Suprapubic skin (tissue), 4 donors: ENCODE results near the gene C14orf180. TPM values are rescaled to one million over a fixed set of nuclear protein-coding genes. Genes with fewer than 3 reads are reported as not detected.

Source experiments
- DNase-seq, 2 donors: peaks; one replicate each; pipeline ENCODE4 v3.0.0-alpha.2; 2019; ENCODE audit warnings: low spot score in 2 of 2
- H3K27ac ChIP-seq: fragments of 200-600 bp; sonication (generic); one replicate; pipeline ENCODE4 v1.5.1; 2019
- H3K27me3 ChIP-seq: fragments of 200-600 bp; sonication (generic); one replicate; pipeline ENCODE4 v1.5.1; 2019
- H3K36me3 ChIP-seq: fragments of 200-600 bp; sonication (generic); one replicate; pipeline ENCODE4 v1.5.1; 2019
- H3K4me1 ChIP-seq: fragments of 200-600 bp; sonication (generic); one replicate; pipeline ENCODE4 v1.5.1; 2019
- H3K4me3 ChIP-seq: fragments of 200-600 bp; sonication (generic); one replicate; pipeline ENCODE4 v1.5.1; 2019; ENCODE audit warnings: mild to moderate bottlenecking
- H3K9me3 ChIP-seq: fragments of 200-600 bp; sonication (generic); one replicate; pipeline ENCODE4 v1.5.1; 2019
- CTCF ChIP-seq, 2 donors: fragments of 200-600 bp in 1 of 2; fragments of 450-650 bp in 1 of 2; sonication (generic) in 1 of 2; IDR thresholded peaks; one replicate each; pipeline ENCODE4 v1.5.1; 2016 to 2019; ENCODE audit warnings: antibody characterized with exemption in 2 of 2, mild to moderate bottlenecking in 1 of 2, moderate library complexity in 1 of 2
- EP300 ChIP-seq: sonication (generic); formaldehyde crosslinking; IDR thresholded peaks from one replicate; pipeline ENCODE4 v1.6.1; 2017; ENCODE audit warnings: antibody characterized with exemption
- POLR2A ChIP-seq, 2 donors: fragments of 450-650 bp; IDR thresholded peaks; one replicate each; pipeline ENCODE4 v1.6.1; 2017; ENCODE audit warnings: antibody characterized with exemption in 2 of 2, mild to moderate bottlenecking in 2 of 2, moderate library complexity in 2 of 2
- POLR2AphosphoS5 ChIP-seq, 3 donors: sonication (generic); formaldehyde crosslinking; IDR thresholded peaks; one replicate each; pipeline ENCODE4 v1.6.1; 2017; ENCODE audit warnings: antibody characterized with exemption in 3 of 3
- WGBS: methylation state at CpG from one replicate; pipeline ENCODE4 v1.1.5; 2018; 5-methylcytosine and 5-hydroxymethylcytosine counted together
- total RNA-seq, 4 donors: library from RNA; depleted of rRNA; stranded (reverse); fragments of >200 nt; gene quantifications; one replicate each; pipeline ENCODE4 v1.1.0, GENCODE V29; 2016

Gene C14orf180
- total RNA-seq, 4 donors from 2014 or later: 0.30 to 3.9 TPM; not detected in 2

DNA sequence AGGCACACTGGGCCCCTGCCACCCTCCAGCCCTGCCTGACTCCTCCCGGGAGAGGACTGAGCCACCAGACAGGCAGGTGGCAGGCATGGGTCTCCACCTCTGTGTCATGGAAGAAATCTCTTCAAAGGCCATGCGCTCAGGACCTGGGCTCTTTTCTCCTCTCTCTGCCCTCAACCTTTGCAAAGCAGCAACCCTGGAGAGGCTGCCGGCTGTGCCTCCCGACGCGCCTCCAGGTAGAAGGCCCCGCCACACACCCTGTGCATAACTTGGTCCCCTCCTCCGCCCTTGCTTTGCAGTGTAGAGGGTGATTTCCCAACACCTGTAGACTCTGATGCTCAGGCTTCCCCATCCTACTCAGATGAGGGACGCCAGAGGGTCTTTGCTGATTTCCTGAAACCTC, 53.2 kb downstream of the C14orf180 start:
- Histone ChIP-seq H3K9me3 (no peaks in the 10 kb centered on the region), H3K27ac (no peak overlapping the region), H3K27me3 (peaks cover 51% of the 10 kb centered on the region), H3K36me3 (no peaks in the 10 kb centered on the region), H3K4me1 (no peaks in the 10 kb centered on the region), H3K4me3 (no peak overlapping the region)
- no peak for DNase-seq
- TF ChIP-seq POLR2A (IDR thresholded peaks at IDR 0.05): no peak
- TF ChIP-seq POLR2AphosphoS5 (IDR thresholded peaks at IDR 0.05): no peak
- TF ChIP-seq EP300: no peak
- TF ChIP-seq CTCF (IDR thresholded peaks at IDR 0.05): no peak
- WGBS: 75% methylated on average over 3 of the region's 9 CpGs

DNA sequence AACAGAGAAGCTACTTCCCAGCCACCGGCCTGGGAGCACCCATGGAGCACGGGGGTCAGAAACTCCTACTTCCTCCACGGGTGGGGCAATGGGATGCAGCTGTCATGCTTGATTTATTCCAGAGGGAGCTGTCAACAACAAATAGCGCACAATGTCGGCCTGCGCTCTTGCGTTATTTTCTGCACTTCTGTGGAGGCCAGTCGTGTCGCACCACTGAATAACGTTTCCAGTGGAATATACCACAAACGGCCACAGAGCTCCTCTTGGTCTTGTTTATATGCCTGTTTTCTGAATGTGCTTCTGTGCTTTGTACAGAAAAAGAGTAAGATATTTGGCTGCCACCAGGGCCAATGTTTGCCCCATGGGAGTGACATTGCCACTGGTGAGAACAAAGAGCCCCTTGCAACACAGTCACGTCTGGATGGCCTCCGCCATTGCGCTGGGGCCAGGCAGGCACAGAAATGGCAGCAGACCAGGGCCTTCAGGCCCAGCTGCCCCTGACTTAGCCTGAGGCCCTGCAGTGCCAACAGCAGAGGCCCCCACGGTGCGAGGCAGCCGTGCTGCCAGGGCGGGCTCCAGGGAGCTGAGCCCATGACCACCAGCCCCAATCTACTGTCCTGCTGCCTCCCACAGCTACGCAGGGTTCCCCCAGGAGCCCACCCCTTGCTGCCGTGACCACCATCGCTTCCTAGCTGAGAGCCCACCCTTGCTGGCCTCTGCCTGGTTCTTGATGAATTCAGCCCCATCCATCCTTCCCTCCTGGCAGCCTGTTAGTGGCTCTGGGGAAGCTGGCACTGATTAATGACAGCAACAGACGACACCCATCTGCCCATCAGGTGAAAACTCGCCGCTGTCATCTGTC, 53.9 kb downstream of the C14orf180 start:
- no peaks in the 10 kb centered on the region for H3K4me1 ChIP-seq
- no peak overlapping the region for H3K27ac ChIP-seq
- no peak overlapping the region for H3K4me3 ChIP-seq
- no peak for DNase-seq
- 83% methylated on average over 19 of the region's 24 CpGs for WGBS
- H3K36me3 ChIP-seq: no peaks in the 10 kb centered on the region
- TF ChIP-seq EP300: no peak
- no peak for TF ChIP-seq CTCF (IDR thresholded peaks at IDR 0.05)
- TF ChIP-seq POLR2A (IDR thresholded peaks at IDR 0.05): no peak
- TF ChIP-seq POLR2AphosphoS5 (IDR thresholded peaks at IDR 0.05): no peak
- no peaks in the 10 kb centered on the region for H3K9me3 ChIP-seq
- H3K27me3 ChIP-seq: peaks cover 54% of the 10 kb centered on the region

DNA sequence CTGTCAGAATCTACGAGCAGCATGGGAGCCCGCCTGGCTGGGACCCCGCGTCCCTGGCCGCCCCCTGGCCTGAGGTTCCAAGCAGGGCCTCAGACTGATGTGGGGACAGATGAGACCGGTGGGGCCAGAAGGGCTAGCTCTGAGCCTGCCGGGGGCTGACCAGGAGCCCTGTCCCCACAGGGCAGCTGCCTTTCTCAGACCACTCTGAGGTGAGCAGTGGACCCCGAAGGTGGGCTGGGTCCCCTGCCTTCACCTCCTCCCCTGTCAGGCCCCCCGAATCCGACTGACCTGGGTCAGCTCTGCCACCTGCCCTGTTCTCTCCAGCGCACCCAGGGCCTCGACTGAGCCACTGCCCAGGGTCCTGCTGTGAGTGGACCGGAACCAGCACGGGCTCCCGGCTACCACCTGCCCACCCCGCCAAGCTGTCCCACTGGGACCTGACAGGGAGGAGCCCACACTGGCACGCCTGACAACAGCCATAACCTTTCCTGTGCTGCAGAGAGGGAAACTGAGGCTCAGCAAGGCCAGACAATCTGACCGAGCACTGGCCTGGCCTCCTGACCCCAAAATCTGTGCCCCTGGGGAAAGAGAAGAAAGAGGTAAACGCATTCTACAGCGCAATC, 54.7 kb downstream of the C14orf180 start:
- no peaks in the 10 kb centered on the region for H3K36me3 ChIP-seq
- no peaks in the 10 kb centered on the region for H3K9me3 ChIP-seq
- H3K4me3 ChIP-seq: no peak overlapping the region
- no peaks in the 10 kb centered on the region for H3K4me1 ChIP-seq
- no peak for DNase-seq
- peaks cover 62% of the 10 kb centered on the region for H3K27me3 ChIP-seq
- no peak for TF ChIP-seq POLR2A (IDR thresholded peaks at IDR 0.05)
- no peak for TF ChIP-seq CTCF (IDR thresholded peaks at IDR 0.05)
- TF ChIP-seq POLR2AphosphoS5 (IDR thresholded peaks at IDR 0.05): no peak
- TF ChIP-seq EP300: no peak
- no peak overlapping the region for H3K27ac ChIP-seq
- WGBS: 89% methylated on average over 18 of the region's 20 CpGs

DNA sequence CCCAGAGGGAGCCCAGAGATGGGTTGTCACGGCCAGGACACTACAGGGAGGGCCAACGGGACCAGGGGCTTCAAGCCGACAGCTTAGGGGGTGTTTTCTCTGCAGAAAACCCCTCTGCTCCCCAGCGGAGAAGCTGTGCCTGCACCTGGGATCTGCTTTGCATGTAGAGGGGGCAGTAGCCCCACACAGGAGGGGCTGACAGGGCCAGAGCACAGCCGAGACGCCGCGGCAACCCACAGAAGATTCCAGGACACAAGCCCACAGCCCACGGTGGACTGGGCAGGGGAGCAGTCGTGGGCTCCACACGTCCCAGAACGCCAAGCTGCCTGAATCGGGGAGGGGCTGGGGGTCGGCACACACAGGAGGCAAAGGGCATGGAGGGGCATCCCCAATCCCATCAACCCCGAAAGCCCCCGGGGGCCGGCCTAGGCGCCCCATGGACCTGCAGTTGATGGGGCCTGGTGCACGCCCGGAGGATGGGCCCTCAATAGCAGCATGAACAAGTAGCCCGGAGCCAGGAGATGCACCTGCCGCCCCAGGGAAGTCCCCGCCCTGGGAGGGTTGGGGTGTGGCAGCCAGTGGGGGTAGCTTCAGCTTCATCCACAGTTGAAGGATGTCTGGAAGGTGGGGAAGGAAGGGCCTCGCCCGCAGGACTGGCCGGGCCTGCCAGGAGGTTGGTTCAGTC, 55.5 kb downstream of the C14orf180 start:
- Histone ChIP-seq H3K36me3 (no peaks in the 10 kb centered on the region), H3K27me3 (peaks cover 70% of the 10 kb centered on the region), H3K27ac (no peak overlapping the region), H3K4me3 (no peak overlapping the region), H3K4me1 (peaks cover 3% of the 10 kb centered on the region), H3K9me3 (no peaks in the 10 kb centered on the region)
- DNase-seq: no peak
- 83% methylated on average over 18 of the region's 26 CpGs for WGBS
- TF ChIP-seq POLR2AphosphoS5 (IDR thresholded peaks at IDR 0.05) (no peak), CTCF (IDR thresholded peaks at IDR 0.05) (no peak), POLR2A (IDR thresholded peaks at IDR 0.05) (no peak)

DNA sequence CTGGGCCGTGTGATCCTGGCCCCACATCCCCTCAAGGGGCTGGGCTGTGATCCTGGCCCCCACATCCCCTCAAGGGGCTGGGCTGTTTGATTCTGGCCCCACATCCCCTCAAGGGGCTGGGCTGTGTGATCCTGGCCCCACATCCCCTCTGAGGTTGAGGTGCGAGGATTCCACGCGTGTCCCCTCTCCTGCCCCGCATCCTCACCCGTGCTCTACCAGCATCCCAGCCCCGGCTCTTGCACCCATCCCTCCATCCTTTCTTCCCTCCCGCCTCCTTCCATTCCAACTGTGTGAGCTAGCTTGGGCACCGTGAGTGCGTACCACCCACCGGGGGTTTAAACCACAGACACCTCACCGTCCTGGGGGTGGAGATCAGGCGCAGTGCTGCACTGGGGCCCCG, 56.2 kb downstream of the C14orf180 start:
- no peaks in the 10 kb centered on the region for H3K9me3 ChIP-seq
- H3K4me1 ChIP-seq: peaks cover 5% of the 10 kb centered on the region
- H3K27me3 ChIP-seq: peaks cover 76% of the 10 kb centered on the region
- no peaks in the 10 kb centered on the region for H3K36me3 ChIP-seq
- no peak overlapping the region for H3K4me3 ChIP-seq
- no peak for DNase-seq
- no peak for TF ChIP-seq POLR2A (IDR thresholded peaks at IDR 0.05)
- TF ChIP-seq EP300: no peak
- no peak for TF ChIP-seq CTCF (IDR thresholded peaks at IDR 0.05)
- no peak for TF ChIP-seq POLR2AphosphoS5 (IDR thresholded peaks at IDR 0.05)
- H3K27ac ChIP-seq: no peak overlapping the region
- WGBS: 84% methylated on average over 14 of the region's 14 CpGs
